Activated CD8-positive, alpha-beta memory T cell treated with anti-CD3 and anti-CD28 coated beads, Interleukin-2, amount 50 U/mL, for 24 hours (primary cell): ENCODE measurements around the gene PSAPL1.

Source experiments
- DNase-seq: peaks from one replicate; pipeline ENCODE4 v3.0.0-alpha.2; 2020; ENCODE audit errors: extremely low read depth

PSAPL1 gene

DNA sequence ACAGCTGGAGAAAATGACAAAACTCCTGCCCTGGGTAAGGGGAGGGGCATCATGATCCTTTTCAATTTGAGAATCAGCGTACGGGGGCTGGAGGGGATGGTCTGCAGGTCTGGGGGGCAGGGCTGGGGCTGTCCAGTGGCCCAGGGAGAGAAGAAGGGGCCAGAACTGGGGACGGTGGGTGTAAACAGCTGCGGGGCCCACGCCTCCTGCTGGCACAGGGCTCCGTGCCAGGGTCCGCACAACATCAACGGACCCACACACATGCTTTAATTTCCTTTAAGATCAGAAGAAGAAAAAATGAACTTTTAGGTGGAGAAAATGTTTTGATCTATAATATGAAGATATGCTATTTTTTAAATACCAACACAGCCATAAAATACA, 52.1 kb downstream of the PSAPL1 start:
- no peak for DNase-seq

DNA sequence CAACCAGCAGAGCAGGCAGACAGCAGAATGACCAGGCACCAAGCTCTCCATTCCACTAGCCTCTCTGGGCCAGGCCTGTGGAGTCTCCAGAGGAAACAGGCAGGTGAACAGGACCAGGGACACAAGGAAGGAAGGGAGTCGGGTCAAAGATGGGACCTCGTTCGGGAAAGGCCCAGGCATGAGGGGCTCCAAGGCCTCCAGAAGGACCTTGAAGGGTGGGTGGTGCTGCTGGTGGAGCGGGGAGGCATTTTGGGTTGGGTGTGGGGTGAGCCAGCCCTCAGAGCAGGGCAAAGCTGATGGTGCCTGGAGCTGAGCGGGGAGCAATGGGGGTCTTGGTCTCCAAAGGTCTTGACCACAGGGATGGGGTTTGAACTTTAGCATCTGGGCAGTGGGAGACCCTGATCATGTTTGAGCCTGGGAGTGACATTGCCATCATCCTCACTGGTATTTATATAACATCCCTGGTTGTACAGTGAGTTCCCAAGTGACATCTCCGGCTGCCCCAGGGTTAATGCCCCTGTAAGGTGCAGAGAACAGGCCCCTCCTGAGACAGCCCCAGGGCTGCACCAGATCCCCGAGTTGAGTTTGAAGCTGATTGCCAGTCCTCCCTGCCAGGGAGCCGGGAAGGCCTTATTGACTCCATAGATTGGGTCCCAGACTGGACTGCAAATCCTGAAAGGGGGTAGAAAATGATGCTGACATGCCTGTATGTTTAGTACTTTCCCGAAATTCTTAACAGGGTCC, 52.7 kb downstream of the PSAPL1 start:
- no peak for DNase-seq

DNA sequence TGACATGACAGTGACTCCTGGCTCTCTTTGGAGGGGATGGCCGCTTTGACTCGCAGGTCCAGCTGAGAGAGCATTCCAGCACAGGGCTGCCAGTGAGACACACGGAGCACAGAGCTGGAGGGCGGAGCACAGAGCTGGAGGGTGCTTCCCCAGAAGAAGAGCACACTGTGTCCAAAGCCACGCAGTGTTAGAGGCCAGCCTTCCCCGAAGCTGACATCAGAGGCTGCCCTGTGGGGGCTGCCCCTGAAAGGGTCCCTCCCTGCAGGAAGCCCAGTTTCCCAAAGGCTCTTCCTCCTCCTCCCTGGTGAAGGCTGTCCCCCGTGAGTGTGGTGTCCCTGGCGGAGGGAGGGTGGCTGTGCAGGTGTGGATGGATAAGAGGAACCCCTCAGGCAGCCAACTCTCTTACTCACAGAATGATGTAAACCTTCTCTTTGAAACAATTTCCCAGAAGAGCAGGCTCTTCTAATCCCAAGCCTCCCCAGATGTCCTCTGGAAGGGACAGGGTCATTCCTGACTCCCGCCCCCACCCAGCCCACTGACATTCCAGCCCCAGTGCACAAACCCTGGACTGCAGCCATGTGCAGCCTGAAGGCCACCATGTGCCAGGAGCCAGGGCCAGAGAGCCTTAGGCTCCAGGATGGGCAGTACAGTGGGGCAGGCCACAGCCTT, 53.4 kb downstream of the PSAPL1 start:
- no peak for DNase-seq
